ENCODE measurements around the gene BCAP31. TPM values are rescaled to one million over a fixed set of nuclear protein-coding genes. Genes with fewer than 3 reads are reported as not detected.

Gene BCAP31
- total RNA-seq, 2 donors from 2014 or later: 64.6 TPM

- WGBS, 2 donors: 93 to 94% methylated on average over 3 to 10 of the region's 30 CpGs
- Histone ChIP-seq H3K4me3 (no peak overlapping the region), H3K27ac (no peak overlapping the region), H3K27me3 (no peaks in the 10 kb centered on the region), H3K4me1 (no peaks in the 10 kb centered on the region), H3K36me3 (replicated peaks in 1 of 2; ENCODE audit: insufficient read depth in 1 of 2, low read depth in 2 of 2) (peaks cover 0 to 2% of the 10 kb centered on the region in 2 donors), H3K9me3 (no peaks in the 10 kb centered on the region)
- intact Hi-C loops (cut with DNase I): no loop called here
- ATAC-seq (no peak), DNase-seq (no peak)
- TF ChIP-seq CTCF (IDR thresholded peaks at IDR 0.05) (no peak), POLR2A (IDR thresholded peaks at IDR 0.05) (no peak)
Observed at GRCh38 chrX:153736071-153736820, 12.1 kb upstream of the BCAP31 start.

- WGBS, 2 donors: 80 to 82% methylated on average over 8 of the region's 9 CpGs
- intact Hi-C loops (cut with DNase I): no loop called here
Observed at GRCh38 chrX:153735274-153735673, 11.1 kb upstream of the BCAP31 start.

GRCh38 chrX:153734871-153735270 is 10.7 kb upstream of the BCAP31 start:
- Histone ChIP-seq H3K4me1 (no peaks in the 10 kb centered on the region), H3K4me3 (no peak overlapping the region), H3K36me3 (replicated peaks in 1 of 2; ENCODE audit: insufficient read depth in 1 of 2, low read depth in 2 of 2) (peaks cover 0 to 2% of the 10 kb centered on the region in 2 donors), H3K9me3 (no peaks in the 10 kb centered on the region), H3K27me3 (no peaks in the 10 kb centered on the region), H3K27ac (no peak overlapping the region)
- no peak for TF ChIP-seq CTCF (IDR thresholded peaks at IDR 0.05)
- no peak for TF ChIP-seq POLR2A (IDR thresholded peaks at IDR 0.05)
- no peak for ATAC-seq
- intact Hi-C loops (cut with DNase I): no loop called here
- DNase-seq: no peak
- 86 to 88% methylated on average over 2 of the region's 2 CpGs for WGBS, 2 donors

More at GRCh38 chrX:153735274-153735673, 11.1 kb upstream of the BCAP31 start:
- Histone ChIP-seq H3K27me3 (no peaks in the 10 kb centered on the region), H3K27ac (no peak overlapping the region), H3K9me3 (no peaks in the 10 kb centered on the region), H3K4me3 (no peak overlapping the region), H3K36me3 (replicated peaks in 1 of 2; ENCODE audit: insufficient read depth in 1 of 2, low read depth in 2 of 2) (peaks cover 0 to 2% of the 10 kb centered on the region in 2 donors), H3K4me1 (no peaks in the 10 kb centered on the region)
- TF ChIP-seq POLR2A (IDR thresholded peaks at IDR 0.05): no peak
- TF ChIP-seq CTCF (IDR thresholded peaks at IDR 0.05): no peak
- ATAC-seq (no peak), DNase-seq (no peak)

DNA sequence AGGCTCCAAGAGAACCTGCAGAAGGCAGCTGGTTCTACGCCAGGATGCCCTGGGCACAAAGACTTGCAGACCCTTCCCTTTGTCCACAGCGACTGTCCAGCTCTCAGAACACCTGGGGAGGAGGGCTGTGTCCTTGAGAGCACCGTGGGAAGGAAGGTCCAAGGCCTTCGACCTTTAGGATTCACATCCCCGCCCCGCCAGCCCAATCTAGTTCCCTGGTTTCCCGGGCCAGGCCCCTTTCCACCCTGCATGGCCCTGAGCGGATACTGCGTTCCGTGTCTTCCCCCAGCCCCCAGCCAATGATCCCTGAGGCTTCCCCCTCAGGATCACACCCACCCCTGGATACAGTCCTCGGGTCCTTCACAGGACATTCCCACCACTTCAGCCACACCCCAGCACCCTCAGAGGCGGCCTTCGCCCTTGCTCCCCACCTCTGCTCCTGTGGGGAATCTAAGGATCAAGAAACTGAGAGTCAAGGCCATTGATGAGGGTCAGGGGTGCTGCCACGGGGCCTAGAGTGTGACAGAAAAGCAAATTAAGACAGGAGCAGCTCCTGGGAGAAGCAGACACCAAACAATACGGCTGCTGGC is 9.6 kb upstream of the BCAP31 start:
- TF ChIP-seq POLR2A (IDR thresholded peaks at IDR 0.05): no peak
- TF ChIP-seq CTCF (IDR thresholded peaks at IDR 0.05): no peak
- 80 to 83% methylated on average over 6 to 15 of the region's 15 CpGs for WGBS, 2 donors
- Histone ChIP-seq H3K4me1 (peaks cover 5% of the 10 kb centered on the region), H3K4me3 (no peak overlapping the region), H3K27me3 (no peaks in the 10 kb centered on the region), H3K36me3 (replicated peaks in 1 of 2; ENCODE audit: insufficient read depth in 1 of 2, low read depth in 2 of 2) (peaks cover 0 to 2% of the 10 kb centered on the region in 2 donors), H3K27ac (no peak overlapping the region), H3K9me3 (no peaks in the 10 kb centered on the region)
- DNase-seq (no peak), ATAC-seq (no peak)
- intact Hi-C loops (cut with DNase I): no loop called here
